HepG2 (cell line): ENCODE data around the gene NDRG2. TPM values are rescaled to one million over a fixed set of nuclear protein-coding genes. Genes with fewer than 3 reads are reported as not detected.

Source experiments
- ATAD3A ChIP-seq: sonication (generic); formaldehyde crosslinking; IDR thresholded peaks from 2 replicates; pipeline ENCODE4 v1.4.0; 2020; ENCODE audit warnings: missing genetic modification reagents
- CERS6 ChIP-seq: sonication (generic); formaldehyde crosslinking; IDR thresholded peaks from 2 replicates; pipeline ENCODE4 v1.5.0; 2020; ENCODE audit warnings: missing genetic modification reagents
- HNF4A ChIP-seq: sonication (generic); formaldehyde crosslinking; IDR thresholded peaks from 2 replicates; pipeline ENCODE4 v1.4.0; 2020; ENCODE audit warnings: missing genetic modification reagents
- HNF4G ChIP-seq, 2 experiments: sonication (generic) in 1 of 2; formaldehyde crosslinking in 1 of 2; IDR thresholded peaks; 2 replicates each; pipeline versions ENCODE4 v1.4.0 to v1.6.1; 2011 to 2020; ENCODE audit warnings: borderline replicate concordance in 2 of 2, low read depth in 2 of 2, mild to moderate bottlenecking in 2 of 2, low read length in 1 of 2, missing genetic modification reagents in 1 of 2, moderate library complexity in 1 of 2
- HNRNPLL ChIP-seq: fragments of 200-400 bp; formaldehyde crosslinking; IDR thresholded peaks from 2 replicates; pipeline ENCODE4 v1.6.1; 2017; ENCODE audit warnings: mild to moderate bottlenecking, low read depth, low read length; ENCODE audit not compliant: poor library complexity, severe bottlenecking
- KDM4B ChIP-seq: sonication (generic); formaldehyde crosslinking; IDR thresholded peaks from 2 replicates; pipeline ENCODE4 v1.4.0; 2020; ENCODE audit warnings: missing genetic modification reagents
- MED8 ChIP-seq: sonication (generic); formaldehyde crosslinking; IDR thresholded peaks from 2 replicates; pipeline ENCODE4 v1.8.1; 2023; ENCODE audit warnings: mild to moderate bottlenecking, missing genetic modification reagents; ENCODE audit not compliant: insufficient replicate concordance
- MEIS1 ChIP-seq: sonication (generic); formaldehyde crosslinking; IDR thresholded peaks from 2 replicates; pipeline ENCODE4 v1.9.0; 2021; ENCODE audit warnings: mild to moderate bottlenecking, missing genetic modification reagents, moderate library complexity, borderline replicate concordance
- MTA1 ChIP-seq: sonication (generic); formaldehyde crosslinking; IDR thresholded peaks from 2 replicates; pipeline ENCODE4 v1.4.0; 2020; ENCODE audit warnings: missing genetic modification reagents, mild to moderate bottlenecking, borderline replicate concordance
- PAWR ChIP-seq: sonication (generic); formaldehyde crosslinking; IDR thresholded peaks from 2 replicates; pipeline ENCODE4 v1.4.0; 2020; ENCODE audit warnings: missing genetic modification reagents, mild to moderate bottlenecking, borderline replicate concordance
- PHB2 ChIP-seq: fragments of 450-650 bp; IDR thresholded peaks from 2 replicates; pipeline ENCODE4 v1.6.1; 2018; ENCODE audit not compliant: partially characterized antibody
- POLR2AphosphoS5 ChIP-seq: IDR thresholded peaks from 2 replicates; pipeline ENCODE4 v1.6.1; 2012; ENCODE audit warnings: low read depth, low read length
- REL ChIP-seq: sonication (generic); formaldehyde crosslinking; conservative IDR thresholded peaks from 2 replicates; pipeline ENCODE4 v1.8.0; 2022; ENCODE audit warnings: mild to moderate bottlenecking, missing genetic modification reagents, moderate library complexity
- SETDB1 ChIP-seq: sonication (generic); formaldehyde crosslinking; IDR thresholded peaks from 2 replicates; pipeline ENCODE4 v1.5.1; 2020; ENCODE audit warnings: missing genetic modification reagents, mild to moderate bottlenecking, borderline replicate concordance
- SIX4 ChIP-seq: sonication (generic); formaldehyde crosslinking; IDR thresholded peaks from 2 replicates; pipeline ENCODE4 v1.4.0; 2020; ENCODE audit warnings: missing genetic modification reagents
- YEATS4 ChIP-seq: sonication (generic); formaldehyde crosslinking; IDR thresholded peaks from 2 replicates; pipeline ENCODE4 v1.4.0; 2020; ENCODE audit warnings: missing genetic modification reagents, borderline replicate concordance
- ZFAT ChIP-seq: sonication (generic); formaldehyde crosslinking; conservative IDR thresholded peaks from 2 replicates; pipeline ENCODE4 v1.8.1; 2023; ENCODE audit warnings: missing genetic modification reagents, inconsistent platforms
- ZMYM3 ChIP-seq: sonication (generic); formaldehyde crosslinking; IDR thresholded peaks from 2 replicates; pipeline ENCODE4 v1.5.1; 2020; ENCODE audit warnings: mild to moderate bottlenecking, missing genetic modification reagents
- ZNF670 ChIP-seq: sonication (generic); formaldehyde crosslinking; IDR thresholded peaks from 2 replicates; pipeline ENCODE4 v1.8.0; 2022; ENCODE audit warnings: mild to moderate bottlenecking, missing genetic modification reagents, borderline replicate concordance
- ZNF713 ChIP-seq: sonication (generic); formaldehyde crosslinking; IDR thresholded peaks from 2 replicates; pipeline ENCODE4 v1.4.0; 2020; ENCODE audit warnings: mild to moderate bottlenecking, missing genetic modification reagents
- polyA plus RNA-seq, 8 experiments: library from polyadenylated mRNA; depleted of rRNA in 3 of 8; stranded (reverse) in 7 of 8; unstranded in 1 of 8; fragments of >200 nt; fragmentation: Illumina TruSeq in 4 of 8; extraction: Trizol in 4 of 8; gene quantifications; 2 replicates each; pipeline versions ENCODE4 v1.2.1 to v1.2.3, GENCODE V29; 2011 to 2016; ENCODE audit warnings: low read depth in 4 of 8, missing spikeins in 1 of 8, mixed read lengths in 1 of 8; ENCODE audit not compliant: insufficient read depth in 1 of 8
- total RNA-seq, 5 experiments: library from RNA; depleted of rRNA; stranded (reverse); fragments of >200 nt; fragmentation: Illumina TruSeq; extraction: Trizol; gene quantifications; 2 replicates each; pipeline ENCODE4 v1.2.3, GENCODE V29; 2016; ENCODE audit warnings: low read depth in 1 of 5
- TF ChIP-seq, protein P1 (sequence below): sonication (generic); formaldehyde crosslinking; IDR thresholded peaks from 2 replicates; pipeline ENCODE4 v1.5.0; 2020; ENCODE audit warnings: missing genetic modification reagents, mild to moderate bottlenecking, borderline replicate concordance
- TF ChIP-seq, protein P2 (sequence below): fragments of 450-650 bp; IDR thresholded peaks from 2 replicates; pipeline ENCODE4 v1.6.1; 2017
- TF ChIP-seq, protein P3 (sequence below): sonication (generic); formaldehyde crosslinking; IDR thresholded peaks from 2 replicates; pipeline ENCODE4 v1.4.0; 2020; ENCODE audit warnings: low read depth, missing genetic modification reagents

The NDRG2 gene
- total and polyA plus RNA-seq, 2 of the 13 experiments (the other 11 are each of a cell fraction or from before 2014, with no cell fraction given), result 27.2 to 189 TPM

- TF ChIP-seq PAWR (peak; percentile 59; the same call in 1 of the 2 replicates), HNF4G (IDR thresholded peaks at IDR 0.05; ENCODE audit: borderline replicate concordance, low read depth, low read length) (peak; percentile 66; the same call in 1 of the 2 replicates), HNF4G (CRISPR knock-in tag; IDR thresholded peaks at IDR 0.05; ENCODE audit: borderline replicate concordance, low read depth) (peak; percentile 79; the same call in 1 of the 2 replicates), KDM4B (CRISPR knock-in tag) (no peak; the same call in 1 of the 2 replicates), SETDB1 (CRISPR knock-in tag) (no peak), HNF4A (CRISPR knock-in tag) (peak; percentile 89), ZMYM3 (CRISPR knock-in tag) (peak; percentile 78), MEIS1 (CRISPR knock-in tag) (peak; percentile 94), POLR2AphosphoS5 (peak; percentile 92), YEATS4 (peak; percentile 77), ATAD3A (CRISPR knock-in tag) (no peak), REL (CRISPR knock-in tag) (no peak), ZNF713 (no peak), ZFAT (CRISPR knock-in tag) (0 out of 2 replicates have a peak, but pooled peaks have one; percentile 50), ZNF670 (CRISPR knock-in tag) (no peak), MTA1 (CRISPR knock-in tag) (peak; percentile 83), MED8 (CRISPR knock-in tag) (peak; percentile 73), CERS6 (CRISPR knock-in tag) (no peak), HNRNPLL (no peak), PHB2 (no peak), SIX4 (0 out of 2 replicates have a peak, but pooled peaks have one; percentile 18)
- TF ChIP-seq, protein P1, sequence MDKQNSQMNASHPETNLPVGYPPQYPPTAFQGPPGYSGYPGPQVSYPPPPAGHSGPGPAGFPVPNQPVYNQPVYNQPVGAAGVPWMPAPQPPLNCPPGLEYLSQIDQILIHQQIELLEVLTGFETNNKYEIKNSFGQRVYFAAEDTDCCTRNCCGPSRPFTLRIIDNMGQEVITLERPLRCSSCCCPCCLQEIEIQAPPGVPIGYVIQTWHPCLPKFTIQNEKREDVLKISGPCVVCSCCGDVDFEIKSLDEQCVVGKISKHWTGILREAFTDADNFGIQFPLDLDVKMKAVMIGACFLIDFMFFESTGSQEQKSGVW (CRISPR knock-in tag), result no peak; the same call in 1 of the 2 replicates
- TF ChIP-seq, protein P2, sequence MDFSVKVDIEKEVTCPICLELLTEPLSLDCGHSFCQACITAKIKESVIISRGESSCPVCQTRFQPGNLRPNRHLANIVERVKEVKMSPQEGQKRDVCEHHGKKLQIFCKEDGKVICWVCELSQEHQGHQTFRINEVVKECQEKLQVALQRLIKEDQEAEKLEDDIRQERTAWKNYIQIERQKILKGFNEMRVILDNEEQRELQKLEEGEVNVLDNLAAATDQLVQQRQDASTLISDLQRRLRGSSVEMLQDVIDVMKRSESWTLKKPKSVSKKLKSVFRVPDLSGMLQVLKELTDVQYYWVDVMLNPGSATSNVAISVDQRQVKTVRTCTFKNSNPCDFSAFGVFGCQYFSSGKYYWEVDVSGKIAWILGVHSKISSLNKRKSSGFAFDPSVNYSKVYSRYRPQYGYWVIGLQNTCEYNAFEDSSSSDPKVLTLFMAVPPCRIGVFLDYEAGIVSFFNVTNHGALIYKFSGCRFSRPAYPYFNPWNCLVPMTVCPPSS, result no peak
- TF ChIP-seq, protein P3, sequence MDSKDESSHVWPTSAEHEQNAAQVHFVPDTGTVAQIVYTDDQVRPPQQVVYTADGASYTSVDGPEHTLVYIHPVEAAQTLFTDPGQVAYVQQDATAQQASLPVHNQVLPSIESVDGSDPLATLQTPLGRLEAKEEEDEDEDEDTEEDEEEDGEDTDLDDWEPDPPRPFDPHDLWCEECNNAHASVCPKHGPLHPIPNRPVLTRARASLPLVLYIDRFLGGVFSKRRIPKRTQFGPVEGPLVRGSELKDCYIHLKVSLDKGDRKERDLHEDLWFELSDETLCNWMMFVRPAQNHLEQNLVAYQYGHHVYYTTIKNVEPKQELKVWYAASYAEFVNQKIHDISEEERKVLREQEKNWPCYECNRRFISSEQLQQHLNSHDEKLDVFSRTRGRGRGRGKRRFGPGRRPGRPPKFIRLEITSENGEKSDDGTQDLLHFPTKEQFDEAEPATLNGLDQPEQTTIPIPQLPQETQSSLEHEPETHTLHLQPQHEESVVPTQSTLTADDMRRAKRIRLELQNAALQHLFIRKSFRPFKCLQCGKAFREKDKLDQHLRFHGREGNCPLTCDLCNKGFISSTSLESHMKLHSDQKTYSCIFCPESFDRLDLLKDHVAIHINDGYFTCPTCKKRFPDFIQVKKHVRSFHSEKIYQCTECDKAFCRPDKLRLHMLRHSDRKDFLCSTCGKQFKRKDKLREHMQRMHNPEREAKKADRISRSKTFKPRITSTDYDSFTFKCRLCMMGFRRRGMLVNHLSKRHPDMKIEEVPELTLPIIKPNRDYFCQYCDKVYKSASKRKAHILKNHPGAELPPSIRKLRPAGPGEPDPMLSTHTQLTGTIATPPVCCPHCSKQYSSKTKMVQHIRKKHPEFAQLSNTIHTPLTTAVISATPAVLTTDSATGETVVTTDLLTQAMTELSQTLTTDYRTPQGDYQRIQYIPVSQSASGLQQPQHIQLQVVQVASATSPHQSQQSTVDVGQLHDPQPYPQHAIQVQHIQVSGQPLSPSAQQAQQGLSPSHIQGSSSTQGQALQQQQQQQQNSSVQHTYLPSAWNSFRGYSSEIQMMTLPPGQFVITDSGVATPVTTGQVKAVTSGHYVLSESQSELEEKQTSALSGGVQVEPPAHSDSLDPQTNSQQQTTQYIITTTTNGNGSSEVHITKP (CRISPR knock-in tag), result peak; percentile 82
Observed at GRCh38 chr14:21055432-21056117, 30.7 kb upstream of the NDRG2 start (continued).
